SKM-1 treated with dmso at 0.1 percent for 144 hours (cell line): ENCODE measurements around the gene PDE4B.

ENCODE experiments used
- DNase-seq: peaks from one replicate; lab custom pipeline; 2025; ENCODE audit not compliant: unreplicated experiment; lab: John Stamatoyannopoulos, UW

PDE4B gene

DNA sequence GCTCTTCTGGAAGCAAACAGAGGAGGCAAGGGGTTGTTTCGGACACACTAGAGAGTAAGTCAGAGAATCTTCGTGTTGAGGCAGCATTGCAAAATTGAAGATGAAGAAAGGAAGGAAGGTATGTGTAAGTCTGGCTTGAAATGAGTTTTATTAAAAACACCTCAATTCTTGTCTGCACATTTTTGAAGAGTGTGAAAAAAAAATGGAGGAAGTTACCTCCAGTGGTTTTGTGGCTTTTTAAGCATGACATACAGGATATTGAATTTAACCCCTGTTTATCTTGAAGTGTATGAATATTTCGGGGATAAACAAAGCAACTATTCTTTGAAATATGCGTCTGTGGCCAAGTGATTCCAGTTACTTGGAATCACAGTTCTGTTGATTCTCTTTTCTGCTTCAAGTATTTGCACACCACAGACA, 538.0 kb downstream of the PDE4B start:
- DNase-seq: peak; percentile 63

DNA sequence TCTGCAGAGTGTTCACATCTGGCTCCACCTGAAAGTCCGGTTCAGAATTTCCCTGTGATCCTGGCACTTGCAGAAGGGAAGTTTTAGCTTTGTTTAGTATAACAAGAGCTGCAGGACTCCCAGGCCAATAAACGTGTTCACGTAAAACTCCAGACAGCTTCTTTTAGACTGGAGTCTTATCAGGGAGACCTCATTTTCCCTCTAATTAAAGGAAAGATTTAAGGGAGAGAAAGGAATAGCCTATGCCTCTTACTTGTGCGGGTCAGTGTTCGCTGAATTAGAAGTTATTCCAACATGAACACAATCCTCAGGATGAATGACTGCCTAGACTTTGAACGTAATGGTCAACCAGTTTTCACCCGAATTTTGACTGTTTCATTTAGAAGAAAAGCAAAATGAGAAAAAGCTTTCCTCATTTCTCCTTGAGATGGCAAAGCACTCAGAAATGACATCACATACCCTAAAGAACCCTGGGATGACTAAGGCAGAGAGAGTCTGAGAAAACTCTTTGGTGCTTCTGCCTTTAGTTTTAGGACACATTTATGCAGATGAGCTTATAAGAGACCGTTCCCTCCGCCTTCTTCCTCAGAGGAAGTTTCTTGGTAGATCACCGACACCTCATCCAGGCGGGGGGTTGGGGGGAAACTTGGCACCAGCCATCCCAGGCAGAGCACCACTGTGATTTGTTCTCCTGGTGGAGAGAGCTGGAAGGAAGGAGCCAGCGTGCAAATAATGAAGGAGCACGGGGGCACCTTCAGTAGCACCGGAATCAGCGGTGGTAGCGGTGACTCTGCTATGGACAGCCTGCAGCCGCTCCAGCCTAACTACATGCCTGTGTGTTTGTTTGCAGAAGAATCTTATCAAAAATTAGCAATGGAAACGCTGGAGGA, 539.2 kb downstream of the PDE4B start:
- no peak for DNase-seq

DNA sequence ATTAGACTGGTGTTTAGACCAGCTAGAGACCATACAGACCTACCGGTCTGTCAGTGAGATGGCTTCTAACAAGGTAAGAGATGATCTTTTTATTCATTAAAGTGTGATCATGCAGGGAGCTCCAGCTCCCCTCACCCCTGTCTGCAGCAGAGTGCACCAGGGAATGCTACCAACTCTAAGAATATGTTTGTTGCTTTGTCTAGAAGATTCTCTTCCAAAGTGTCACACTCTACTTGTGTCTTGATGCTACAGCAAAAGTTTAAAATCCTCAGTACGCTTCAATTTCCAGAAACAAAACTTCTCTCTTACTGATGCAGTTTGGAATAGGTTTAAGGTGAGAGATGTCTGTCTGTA, 539.8 kb downstream of the PDE4B start:
- DNase-seq: no peak

DNA sequence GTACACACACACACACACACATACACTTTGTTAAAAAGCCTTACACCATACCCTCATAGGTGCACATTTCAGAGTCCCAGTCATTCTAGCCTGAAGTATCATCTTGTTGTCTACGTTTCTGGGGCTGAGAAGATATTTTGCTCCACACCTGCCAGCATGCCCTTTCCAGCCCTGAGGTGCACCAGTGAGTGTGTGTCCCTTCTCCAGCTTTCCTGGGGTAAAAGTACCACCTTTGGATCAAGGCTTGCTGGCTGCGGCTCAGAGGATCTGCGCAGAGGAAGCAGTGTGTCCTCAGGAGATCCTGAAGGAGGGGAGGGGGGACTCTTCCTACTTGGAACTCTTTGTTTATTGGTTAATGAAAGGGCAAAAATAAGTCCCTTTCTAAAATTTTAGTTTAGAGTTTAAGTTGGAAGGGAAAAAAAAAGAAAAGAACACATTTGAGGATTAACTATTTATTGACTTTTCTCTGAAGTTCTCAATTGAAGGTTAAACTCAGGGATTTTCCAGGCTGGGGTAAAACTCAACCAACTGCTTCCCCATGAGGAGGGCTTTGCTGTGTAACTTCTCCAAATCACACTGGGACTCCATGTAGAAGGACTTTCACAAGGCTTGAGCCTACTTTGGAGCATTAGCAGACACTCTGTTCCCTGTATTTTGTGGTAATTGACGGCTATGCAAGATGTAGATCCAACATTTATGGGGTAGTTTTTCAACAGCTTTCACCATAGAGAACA, 540.9 kb downstream of the PDE4B start:
- no peak for DNase-seq

DNA sequence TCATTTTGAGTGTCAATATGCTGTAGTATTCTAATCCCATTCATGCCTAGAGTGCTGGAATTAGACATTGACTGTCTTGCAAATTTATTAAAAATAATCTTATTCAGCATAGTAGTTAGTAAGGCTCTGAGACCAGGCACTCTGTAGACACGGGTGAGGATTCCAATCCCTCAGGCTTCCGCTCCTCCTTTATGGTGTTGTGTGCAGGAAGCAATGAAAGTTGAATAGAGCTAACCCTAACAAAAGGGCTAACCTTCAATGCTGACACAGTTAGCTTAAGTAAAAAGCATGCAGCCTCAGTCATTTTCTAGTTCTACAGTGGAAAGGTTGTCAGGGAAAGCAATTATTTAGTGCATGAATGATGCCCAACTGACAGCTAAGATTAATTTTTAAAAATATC, 541.6 kb downstream of the PDE4B start:
- DNase-seq: no peak

DNA sequence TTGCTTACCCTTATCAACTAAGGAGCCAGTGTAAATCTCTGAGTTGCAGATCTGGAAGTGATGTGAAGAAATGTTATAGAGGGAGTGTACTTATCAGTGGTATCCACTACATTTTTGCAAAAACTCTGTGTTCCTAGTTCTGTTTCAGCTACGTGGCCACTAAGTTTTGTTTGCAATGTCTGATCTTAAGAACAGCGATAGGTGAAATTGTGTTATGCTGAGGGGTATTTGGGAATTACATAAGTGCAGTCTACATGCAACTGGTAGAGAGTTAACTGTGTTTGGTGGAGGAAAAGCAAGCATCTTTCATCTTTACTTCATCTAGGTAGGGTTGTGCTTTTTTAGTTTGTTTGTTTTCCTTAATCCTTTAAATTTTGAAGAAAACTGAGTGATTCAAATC, 542.4 kb downstream of the PDE4B start:
- no peak for DNase-seq

DNA sequence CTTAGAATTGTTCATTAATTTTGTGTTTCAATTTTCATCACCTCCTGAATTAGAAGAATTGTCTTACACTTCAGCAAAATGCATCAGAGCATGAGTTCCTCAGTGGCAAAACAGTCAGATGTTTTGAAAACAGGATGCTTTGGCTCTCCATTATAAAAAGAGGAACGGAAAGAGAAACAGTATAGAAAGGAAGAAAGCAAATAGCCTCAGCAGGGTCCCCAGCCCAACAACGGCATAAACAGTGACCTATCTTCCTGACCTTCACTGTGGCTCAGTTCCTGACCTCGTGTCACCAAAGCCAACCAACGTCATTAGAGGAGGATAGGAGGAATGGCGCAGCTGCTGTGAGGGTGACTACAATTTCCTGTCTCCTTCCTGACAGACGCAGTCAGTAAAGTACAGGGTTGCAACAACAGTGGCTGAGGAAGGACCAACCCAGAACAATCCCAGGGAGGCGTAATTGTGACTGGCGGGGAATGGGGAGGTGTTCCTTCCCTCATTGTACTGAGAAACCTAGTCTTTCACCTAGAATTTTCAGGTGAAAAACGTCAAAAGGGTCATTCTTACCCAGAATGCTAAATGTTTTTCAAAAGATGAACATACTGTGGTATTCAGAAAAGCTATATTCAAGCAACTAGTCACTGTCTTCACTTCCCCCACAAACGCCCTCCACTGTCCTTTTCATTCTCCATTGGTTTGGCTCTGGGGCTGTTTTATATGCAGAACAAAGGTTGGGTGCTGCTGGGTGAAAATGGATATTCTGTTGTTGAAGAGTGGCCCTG, 543.4 kb downstream of the PDE4B start:
- peak; percentile 91 for DNase-seq

DNA sequence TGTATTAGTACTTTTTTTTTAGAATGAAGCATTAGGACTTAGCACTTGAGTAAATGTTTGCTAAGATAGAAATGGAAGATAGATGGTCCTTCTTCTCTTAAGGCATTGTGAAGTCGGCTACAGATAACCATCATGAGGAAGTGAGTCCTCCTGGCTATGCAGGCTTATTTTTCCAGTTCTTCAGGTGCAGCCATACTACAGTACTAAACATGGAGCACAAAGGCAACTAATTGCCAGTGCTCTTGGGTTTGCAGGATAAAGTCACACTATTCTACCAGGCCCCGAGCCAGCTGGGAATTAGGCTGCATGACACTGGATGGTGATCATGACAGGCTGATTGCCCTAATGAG, 543.9 kb downstream of the PDE4B start:
- DNase-seq: no peak

DNA sequence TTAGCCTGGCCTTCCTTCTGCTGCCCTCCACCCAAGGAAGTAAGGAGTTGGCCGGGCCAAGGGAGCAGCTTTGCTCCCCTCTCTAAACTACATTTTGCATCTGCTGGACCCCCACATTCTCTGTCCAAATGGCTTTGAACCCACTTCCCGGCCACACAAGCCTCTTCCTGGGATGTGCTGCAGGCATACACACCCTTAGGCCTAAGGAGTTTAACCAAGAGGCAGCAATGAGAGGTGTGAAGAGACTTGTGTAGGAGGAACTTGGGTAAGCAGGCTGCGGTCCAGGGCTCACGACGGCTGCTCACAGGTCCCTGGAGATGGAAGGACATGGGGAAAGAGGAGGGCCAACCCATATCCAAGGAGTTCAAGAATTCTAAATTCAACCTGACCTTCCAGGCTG, 544.6 kb downstream of the PDE4B start:
- DNase-seq: no peak

DNA sequence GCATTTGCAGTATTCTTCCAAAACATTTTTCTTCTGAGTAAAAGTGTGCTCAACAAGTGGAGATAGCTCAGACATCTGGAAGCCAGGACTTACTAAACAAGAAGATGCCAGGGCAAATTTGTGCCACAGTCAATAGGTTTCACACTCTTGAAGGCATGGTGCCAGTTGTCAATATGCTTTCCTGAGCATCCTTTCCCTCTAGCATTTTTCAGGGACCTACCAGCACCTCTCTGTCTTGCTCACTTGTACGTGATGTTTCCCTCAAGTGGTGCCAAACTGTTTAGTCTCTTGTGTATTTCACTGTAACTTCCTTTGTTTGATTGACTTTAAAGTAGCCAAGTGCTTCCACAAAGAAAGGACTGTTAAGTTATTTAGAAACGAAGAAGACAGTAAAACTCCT, 547.2 kb downstream of the PDE4B start:
- no peak for DNase-seq

DNA sequence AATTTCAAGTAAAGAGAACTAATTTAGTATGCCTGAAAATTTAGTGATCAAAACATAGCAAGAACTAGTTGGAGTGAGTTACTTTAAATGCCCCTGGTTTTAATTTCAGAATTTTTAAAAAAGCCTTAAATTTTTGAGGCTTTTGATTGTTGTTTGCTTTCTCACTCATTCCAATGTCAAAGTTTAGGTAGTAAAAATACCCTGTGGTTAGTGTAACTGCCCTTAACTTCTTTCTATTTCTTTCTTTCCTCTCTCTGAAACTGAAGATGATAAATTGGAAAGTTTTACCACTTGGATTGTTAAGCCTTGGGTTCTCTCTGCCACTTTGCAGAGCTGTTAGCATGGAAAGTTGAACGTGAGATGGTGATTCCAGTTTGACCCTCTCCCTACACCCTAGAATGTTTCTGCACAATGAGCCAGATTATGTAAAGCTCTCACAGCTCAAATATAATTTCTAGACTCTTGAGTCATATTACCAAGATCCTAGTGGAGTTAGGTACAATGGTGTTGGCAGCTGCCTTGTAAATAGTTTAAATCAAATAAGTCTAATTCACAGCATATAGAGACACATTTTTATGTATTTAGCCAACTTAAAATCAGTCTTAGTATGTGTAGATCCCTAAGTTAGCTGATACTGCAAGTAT, 548.9 kb downstream of the PDE4B start:
- no peak for DNase-seq

DNA sequence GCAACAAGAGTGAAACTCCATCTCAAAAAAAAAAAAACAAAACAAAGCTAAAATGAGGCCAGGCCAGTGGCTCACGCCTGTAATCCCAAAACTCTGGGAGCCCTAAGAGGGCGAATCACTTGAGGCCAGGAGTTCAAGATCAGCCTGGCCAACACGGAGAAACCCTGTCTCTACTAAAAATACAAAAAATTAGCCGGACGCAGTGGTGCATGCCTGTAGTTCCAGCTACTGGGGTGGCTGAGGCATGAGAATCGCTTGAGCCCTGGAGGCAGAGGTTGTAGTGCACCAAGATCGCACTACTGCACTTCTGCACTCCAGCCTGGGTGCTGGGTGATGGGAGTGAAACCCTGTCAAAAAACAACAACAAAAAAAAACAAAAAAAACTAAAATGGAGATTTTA, 550.0 kb downstream of the PDE4B start:
- no peak for DNase-seq

DNA sequence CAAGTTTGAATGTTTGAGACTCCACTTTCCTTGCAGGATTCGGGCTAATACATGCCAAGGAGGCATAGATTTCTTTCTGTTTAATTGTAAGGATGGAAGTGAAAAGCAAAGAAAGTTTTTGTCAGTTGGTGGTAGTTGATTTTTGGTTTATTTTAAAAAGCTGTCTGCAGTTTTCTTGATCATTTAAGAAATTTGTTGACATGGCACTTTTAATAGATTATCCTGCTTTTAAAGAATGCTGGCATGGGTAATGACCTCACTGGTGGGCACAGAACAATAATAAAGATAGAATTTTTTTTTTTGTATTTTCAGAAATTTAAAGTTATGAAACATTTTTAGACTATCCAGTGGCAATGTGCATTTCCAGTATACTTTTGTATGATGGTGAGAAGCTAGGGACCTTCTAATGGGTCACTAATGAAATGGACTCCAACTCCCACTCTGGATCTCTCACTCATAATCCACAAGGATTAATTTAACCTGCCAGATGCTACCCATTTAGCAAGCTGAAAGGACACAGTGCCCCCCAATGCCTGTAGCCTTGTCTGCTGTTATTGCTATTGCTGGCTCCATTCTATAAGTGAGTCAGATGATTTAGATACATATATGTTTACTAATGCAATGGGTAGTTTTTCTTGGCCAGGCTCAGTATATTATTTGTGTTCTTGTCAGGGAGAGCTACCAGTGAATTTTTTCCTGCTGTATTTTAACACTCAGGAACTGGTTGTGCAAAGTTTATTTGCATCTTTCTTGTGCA, 551.1 kb downstream of the PDE4B start:
- DNase-seq: no peak

DNA sequence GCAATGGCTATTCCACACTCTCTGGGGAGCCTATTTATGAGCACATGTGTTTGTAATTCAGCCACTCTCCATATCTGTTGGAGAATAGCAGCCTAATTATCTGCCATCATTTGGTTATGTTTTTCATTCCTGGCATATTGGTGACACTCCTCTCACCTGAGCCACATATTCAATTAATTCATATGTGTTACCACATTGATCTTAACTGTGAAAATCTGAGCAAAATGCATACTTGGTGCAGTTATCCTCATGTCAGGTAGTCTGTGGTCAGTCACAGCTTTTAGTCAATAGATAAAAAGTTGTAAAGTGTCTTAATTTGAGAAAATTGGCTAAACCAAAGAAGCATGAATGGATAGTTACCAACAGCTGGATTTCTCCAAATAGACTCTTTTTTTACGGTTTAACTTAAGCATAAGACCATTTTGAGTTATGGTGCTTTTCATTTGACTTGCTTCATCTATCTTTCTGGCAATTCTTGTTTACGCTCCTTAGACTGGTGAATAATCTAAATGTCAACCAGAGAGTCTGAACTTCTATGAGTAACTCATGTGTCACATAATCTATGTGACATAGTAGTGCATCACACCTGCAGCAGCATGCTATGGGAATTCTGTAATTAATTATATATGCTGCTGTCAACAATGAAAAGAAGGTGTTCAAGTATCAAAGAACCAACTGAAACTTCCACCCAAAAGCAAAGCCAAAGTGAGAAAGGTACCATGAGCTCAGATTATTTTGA, 553.5 kb downstream of the PDE4B start:
- no peak for DNase-seq

DNA sequence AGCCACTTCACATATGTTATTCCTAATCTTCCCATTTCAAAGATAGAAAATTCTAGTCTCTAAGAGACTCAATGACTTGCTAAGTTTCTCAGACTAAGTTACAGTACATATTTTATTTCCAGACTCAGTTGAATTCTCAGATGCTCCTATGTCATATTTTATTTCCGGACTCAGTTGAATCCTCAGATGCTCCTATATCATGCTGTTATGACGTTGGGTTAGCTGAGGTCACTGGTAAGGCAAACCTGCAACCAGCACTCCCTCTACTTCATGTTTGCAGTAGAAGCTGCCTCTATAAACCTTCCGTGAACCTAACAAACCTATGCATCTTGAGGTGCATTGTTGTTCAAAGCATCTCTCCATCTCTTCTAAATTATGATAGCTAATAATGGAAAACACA, 554.2 kb downstream of the PDE4B start:
- no peak for DNase-seq

DNA sequence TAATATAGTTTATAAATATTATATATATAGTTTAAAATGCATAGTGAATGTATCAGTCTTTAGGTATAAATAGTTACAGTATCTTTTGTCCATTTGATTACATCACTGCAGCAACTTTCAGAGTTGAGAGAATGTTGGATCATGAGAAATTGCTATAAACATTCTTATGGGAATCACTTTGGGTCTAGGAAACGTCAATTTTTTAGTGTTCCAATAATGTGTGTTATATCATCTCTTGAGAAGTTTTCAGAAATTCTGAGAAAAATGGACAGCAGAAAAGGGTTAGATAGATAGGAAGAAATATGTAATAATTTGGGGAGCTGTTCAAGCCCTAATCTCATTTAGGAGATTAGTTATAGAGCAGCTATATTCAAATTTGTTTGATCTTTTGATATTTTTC, 556.1 kb downstream of the PDE4B start:
- no peak for DNase-seq

DNA sequence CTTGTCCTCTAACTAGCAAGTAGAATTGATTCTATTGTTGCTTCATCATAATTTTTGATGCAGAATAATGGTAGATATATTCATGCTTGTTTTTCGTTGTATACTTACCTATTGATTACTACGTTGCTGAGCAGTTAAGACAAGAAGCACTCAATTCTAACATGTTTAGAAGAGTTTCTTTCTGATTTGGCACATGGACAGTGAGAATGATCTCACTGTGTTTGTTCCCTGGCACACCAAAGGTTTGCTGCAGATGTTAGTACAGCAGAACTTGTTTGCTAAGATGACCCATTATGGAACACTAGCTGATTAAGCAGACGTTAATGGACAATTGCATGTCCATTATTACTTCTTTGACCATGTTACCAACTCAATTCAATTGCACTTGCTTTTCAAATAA, 556.5 kb downstream of the PDE4B start:
- no peak for DNase-seq

DNA sequence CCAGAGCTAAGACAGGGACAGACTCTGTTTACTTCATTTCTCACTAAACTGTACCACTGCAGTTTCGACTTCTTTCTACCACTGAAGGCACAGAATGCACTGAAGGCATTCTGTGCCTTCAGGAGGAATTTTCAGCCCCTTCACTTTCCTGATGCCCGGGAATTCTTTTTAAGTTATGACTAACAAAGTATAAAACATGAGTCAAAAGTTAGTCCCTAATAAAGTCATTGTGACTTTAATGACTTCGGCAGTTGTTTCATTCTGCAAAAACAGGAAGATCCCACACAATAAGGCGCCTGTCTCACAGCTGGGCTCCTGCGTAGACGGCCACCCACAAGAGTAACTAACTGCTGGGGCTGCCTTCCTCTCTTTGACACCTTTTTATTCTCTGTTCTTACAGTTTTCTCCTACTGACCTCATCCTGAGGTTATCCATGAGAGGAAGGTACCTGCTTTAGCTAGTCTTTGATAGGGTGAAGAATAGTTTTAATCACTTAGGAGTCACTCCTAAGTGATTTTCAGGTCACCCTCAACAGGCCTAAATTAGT, 557.4 kb downstream of the PDE4B start:
- DNase-seq: no peak

DNA sequence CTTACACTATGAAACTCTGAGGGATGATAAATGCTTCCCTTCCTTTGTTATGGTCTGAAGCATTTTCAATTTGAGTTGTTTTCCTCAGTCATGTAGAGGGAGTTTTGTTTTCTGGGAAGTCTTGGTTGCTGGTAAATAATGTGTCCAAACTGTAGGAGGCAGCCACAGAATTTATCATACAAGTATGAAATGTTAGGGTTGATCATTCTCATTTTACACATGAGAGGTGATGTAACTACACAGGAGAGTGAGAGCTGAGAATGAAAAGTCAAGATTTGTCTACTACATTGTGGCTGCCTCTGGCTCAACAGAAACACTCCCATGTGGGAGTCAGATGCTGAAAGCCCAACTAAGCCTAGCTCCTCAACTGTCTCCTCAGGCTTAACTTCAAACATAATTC, 558.8 kb downstream of the PDE4B start:
- DNase-seq: no peak

DNA sequence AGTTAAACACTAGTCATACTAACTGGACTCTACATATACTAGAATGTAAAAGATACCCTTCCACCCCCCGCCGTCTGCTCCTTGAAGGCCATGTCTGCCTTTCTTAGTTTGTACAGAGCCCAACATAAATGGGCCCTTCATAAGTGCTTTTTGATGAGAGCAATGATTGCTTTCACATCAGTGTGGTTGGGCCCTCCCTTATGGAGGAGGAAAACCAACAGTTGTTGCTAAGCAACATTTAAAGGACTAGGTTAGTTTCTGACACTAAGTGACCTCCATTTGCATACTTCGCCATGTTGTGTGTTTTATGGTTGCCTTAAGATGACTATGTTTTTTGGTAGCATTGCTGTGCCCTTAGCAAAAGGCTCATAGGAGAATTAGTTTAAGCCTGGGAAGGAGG, 559.2 kb downstream of the PDE4B start:
- no peak for DNase-seq
